Measurements from ENCODE around the gene MKKS. TPM values are rescaled to one million over a fixed set of nuclear protein-coding genes. Genes with fewer than 3 reads are reported as not detected.
A peak's percentile ranks its signal among the peaks of the same experiment; 100 is the strongest.

The MKKS gene
- total RNA-seq: 27.2 TPM
- long read RNA-seq, full-length matches to known transcripts: 161 of 212 reads
- long read RNA-seq, partial matches to known transcripts: 40 of 212 reads
- long read RNA-seq, other reads (novel, unspliced or antisense): 11 of 212 reads

DNA sequence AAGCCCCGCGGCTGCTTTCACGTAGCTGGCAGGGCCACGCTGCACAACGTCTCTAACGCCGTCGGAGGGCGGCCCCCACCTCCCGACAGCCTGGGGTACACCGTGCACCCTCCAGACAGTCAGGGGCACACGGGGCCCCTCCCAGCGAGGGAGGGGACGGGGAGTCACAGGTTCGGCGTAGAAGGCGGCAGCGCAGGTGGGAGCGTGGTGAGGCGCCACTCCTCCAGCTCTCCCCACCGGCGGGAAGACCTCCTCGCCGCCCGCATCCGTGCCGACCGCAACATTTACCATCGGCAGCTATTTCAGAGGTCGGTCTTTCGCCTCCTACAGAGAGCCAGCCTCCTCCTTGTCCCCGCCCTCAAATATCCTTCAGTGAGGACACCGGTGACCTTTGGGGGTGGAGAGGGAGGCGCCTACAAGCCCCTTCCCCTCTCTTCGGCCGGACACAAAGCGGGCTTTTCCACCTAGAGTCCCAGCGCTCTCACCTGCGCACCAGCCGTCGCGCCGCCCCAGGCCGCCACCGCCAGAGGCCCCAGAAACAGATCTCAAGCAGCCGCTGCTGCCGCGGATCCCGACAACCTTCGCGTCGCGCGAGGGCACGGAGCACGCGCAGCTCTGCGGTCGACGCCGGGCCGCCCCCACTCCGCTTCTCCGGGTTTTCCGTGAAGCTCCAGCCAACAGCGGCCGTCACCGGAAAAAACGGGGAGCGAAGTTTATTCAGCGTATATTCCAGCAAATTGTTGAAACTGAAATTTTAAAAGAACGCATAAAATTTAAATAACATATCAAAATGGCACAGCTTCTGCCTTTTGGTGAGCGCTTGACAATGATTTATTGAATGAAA is at the start of gene MKKS:
MKKS (minus strand) TSS at position 600 of the 844 bp plus-strand sequence. CDS start 20,708 bp downstream, outside the sequence.
- peak; percentile 92 for ATAC-seq (ENCODE audit: poor library complexity)
- peak; percentile 94 for DNase-seq
- intact Hi-C loops (cut with DNase I): no loop called here

DNA sequence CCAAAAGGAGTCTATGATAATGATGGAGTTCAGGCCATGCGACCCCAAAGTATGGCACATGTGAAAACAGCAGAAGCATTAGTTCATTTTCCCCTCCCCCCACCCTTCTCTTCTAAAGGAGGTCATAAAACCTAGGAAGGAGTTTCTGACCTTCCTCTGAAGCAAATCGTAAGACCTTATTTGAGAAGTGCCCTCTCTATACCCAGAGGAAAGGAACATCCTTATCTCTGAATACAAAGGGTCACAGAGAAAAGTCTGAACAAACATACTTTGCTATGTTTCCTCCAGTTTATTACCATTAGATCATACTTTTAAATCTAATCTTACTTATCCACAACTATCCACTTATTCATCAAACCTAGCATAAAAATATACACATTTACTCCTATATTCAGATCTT is 49.7 kb upstream of the MKKS start:
- no peak for DNase-seq
- ATAC-seq (ENCODE audit: poor library complexity): no peak
- intact Hi-C loops (cut with DNase I): no loop called here

DNA sequence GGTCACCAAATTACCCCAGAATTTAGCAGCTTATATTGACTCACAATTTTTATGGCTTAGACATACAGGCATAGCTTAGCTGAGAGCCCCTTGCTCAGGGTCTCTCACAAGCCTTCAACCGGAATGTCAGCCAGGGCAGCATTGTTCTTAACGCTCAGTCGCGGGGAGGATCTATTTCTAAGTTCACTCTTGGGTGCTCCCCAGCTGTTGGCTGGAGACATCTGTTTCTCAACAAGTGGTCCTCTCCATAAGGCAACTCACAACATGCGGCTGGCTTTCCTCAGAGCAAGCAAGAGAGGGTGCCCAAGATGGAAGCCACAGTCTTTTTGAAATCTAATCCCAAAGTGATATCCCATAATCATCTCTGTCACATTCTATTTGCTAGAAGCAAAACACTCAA is 47.7 kb upstream of the MKKS start:
- no peak for DNase-seq
- intact Hi-C loops (cut with DNase I): no loop called here
- ATAC-seq (ENCODE audit: poor library complexity): no peak

DNA sequence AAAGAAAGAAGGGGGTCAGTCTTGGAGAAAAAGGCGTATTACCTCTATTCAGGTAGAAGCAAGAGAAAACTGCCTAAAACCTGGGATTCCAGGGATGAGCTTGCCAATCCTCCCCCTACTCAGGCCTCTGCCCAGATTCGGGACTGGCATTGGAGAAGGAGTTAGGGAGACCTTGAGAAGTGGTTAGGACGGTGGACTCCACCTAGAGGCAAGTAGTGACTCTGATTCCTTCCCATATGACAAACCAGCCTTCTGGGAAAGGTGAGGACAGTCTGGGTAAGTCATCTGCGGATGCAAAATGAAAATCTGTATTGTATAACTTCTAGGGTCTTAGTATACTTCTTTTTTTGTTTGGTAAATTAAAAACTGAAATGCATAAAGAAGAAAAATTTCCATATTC is 44.9 kb upstream of the MKKS start:
- intact Hi-C loops (cut with DNase I): no loop called here
- DNase-seq: no peak
- no peak for ATAC-seq (ENCODE audit: poor library complexity)

DNA sequence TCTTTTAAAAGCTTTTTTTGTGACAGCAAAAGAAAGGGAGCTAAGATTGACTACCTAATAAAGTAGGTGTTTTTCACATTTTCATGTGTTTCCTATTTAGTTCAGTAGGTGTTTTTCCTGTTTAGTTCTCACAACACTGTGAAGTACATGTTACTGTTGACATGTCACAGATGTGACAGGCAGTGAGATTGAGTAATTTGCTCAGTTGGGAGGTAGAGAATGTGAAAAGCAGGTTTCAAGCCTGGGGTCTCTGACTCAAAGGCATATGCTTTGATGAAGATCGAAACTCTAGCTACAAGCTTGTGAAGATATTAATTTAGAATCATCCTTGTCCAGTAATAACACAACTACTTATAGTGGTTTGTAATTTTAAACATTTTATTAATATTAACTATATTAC is 44.2 kb upstream of the MKKS start:
- intact Hi-C loops (cut with DNase I): no loop called here
- ATAC-seq (ENCODE audit: poor library complexity) (no peak), DNase-seq (no peak)

DNA sequence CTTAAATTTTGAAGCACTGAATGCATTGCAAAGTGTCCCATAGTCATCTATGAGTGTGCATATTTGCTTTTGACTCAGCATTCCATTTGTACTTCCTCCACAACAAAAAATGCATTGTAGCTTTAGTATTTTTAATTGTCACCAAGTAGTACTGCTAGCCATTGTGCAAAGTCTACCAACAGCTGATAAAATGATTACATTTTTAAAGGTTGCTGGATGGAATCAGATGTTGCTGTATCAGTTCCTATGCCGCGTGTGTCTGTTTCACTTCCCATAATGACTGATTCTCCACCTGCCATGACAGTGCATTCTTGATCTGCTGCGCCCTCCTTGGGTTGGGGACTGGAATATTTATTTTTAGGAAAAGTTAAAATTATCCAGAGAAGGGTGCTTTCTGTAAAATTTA is 42.3 kb upstream of the MKKS start:
- intact Hi-C loops (cut with DNase I): no loop called here
- peak; percentile 45 for ATAC-seq (ENCODE audit: poor library complexity)
- no peak for DNase-seq

DNA sequence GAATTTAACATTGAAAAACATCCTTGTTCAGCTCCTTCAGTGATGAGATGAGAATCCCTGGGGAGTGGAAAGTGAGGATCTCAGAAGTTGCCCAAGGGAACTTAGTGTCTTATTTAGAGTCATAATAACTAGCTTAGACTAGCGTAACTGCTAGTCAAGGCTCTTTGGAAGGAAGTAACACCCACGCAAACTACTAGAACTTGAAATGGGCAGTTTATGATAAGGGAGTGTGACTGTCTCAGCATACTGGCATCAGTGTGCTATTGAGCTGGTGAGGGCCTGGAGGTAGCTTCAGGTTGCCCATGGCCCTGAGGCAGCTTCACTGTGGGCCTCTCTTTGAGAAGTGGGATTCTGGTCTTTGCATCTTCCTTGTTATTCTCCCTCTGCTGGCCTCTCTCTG is 41.2 kb upstream of the MKKS start:
- ATAC-seq (ENCODE audit: poor library complexity) (no peak), DNase-seq (no peak)
- intact Hi-C loops (cut with DNase I): no loop called here

DNA sequence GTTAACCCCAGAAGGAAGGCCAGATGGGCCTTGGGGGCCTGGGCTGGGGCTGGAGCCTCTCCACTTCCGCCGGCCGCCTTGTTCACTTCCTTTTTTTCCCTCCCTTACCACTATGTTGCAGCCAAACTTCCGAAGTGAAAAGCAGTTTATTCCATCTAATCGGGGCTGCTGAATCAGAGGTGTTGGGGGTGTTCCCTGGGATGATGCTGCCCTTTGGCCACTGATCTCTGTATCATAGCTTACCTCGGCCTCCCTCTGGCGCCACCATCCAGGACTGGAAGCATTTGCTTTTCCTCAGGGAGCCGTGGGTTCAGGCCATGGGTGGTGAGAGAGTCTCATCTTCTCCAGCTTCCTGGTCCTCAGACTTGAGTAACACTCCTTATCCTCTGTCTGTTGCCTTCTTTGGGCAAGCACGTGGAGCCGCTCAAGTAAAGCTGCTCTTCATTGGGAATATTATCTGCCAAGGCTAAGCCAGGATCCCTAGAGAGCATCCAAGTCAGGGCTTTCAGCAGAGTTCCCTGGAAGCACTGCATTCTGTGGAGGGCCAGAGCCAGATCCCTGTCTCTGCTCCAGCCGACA is 40.7 kb upstream of the MKKS start:
- intact Hi-C loops (cut with DNase I): no loop called here
- ATAC-seq (ENCODE audit: poor library complexity) (peak; percentile 69), DNase-seq (peak; percentile 64)

DNA sequence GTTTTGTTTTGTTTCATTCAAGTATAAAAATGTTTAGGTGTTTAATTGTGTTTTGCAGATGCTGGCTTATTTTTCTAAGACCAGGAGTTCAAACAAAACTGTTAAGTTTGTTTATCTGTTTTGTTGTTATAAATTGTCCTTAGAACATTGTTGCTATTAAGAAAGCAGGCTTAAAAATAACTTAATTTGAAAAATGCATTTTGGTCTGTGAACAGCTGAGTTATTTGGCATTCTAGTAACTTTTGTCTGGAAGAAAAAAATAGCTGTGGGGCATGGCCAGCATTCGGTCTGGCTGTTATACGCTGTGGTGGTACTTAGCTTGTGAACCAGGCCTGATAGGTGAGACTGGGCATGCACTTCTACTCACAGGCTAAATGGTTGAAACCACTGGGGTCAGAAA is 38.8 kb upstream of the MKKS start:
- ATAC-seq (ENCODE audit: poor library complexity) (no peak), DNase-seq (no peak)
- intact Hi-C loops (cut with DNase I): no loop called here

DNA sequence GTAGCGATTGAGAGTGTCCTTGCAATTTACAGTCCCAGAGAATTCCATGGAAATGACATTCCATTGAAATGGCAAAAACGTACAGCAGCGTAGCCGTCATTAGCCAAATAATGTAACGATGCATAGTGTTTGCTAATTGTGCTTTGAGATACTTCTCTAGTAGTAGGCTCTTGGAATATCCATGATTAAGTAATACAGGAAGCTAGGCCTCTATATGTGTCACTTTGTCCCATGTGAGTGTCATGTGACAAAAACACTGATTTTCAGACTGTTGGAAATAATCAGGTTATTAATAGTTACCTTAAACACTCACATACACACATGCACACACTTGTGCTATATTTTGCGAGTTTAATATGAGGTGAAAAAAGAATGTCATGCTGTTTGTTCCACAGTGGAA is 36.3 kb upstream of the MKKS start:
- intact Hi-C loops (cut with DNase I): no loop called here
- ATAC-seq (ENCODE audit: poor library complexity): no peak
- DNase-seq: no peak

DNA sequence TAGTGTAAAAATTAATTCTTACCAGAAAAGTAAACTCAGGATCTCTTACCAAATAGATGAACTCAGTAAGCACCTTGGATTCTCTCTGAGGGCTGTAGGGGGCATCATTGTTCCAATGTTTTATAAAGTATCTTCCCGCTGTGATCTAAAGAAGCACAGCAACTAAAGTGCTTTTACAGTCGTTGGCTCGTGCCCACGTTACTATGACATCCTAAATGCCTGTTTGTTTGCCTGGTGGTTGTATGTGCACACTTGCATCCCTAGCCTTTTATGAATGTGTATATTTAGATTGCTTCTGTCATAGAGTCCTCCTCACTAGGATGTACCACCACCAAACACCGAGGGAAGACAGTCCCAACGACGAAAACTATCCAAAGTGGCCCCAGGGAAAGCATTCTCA is 35.6 kb upstream of the MKKS start:
- peak; percentile 42 for DNase-seq
- peak; percentile 76 for ATAC-seq (ENCODE audit: poor library complexity)
- intact Hi-C loops (cut with DNase I): loop anchor here (10.0 kb wide), 1 partner anchor 1075 kb away; no protein-coding TSS in a partner anchor

DNA sequence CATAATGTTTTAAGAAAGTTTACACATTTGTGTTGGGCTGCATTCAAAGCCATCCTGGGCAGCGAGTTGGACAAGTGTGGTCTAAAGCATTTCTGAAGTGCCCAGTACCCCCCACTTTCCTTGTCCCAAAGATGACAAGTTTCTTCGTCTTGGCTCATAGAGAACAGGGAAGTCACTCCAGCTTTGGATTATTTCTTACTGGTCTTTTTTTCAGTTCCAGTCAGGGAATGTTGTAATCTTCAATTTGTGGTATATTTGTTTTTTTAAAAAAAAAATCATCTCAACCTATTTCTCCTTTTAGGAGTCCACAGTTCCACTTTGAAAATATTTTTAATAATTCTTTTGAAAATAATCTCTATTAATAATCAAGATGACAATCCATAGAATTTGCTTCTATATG is 35.0 kb upstream of the MKKS start:
- intact Hi-C loops (cut with DNase I): loop anchor here (10.0 kb wide), 1 partner anchor 1076 kb away; no protein-coding TSS in a partner anchor
- ATAC-seq (ENCODE audit: poor library complexity): peak; percentile 35

DNA sequence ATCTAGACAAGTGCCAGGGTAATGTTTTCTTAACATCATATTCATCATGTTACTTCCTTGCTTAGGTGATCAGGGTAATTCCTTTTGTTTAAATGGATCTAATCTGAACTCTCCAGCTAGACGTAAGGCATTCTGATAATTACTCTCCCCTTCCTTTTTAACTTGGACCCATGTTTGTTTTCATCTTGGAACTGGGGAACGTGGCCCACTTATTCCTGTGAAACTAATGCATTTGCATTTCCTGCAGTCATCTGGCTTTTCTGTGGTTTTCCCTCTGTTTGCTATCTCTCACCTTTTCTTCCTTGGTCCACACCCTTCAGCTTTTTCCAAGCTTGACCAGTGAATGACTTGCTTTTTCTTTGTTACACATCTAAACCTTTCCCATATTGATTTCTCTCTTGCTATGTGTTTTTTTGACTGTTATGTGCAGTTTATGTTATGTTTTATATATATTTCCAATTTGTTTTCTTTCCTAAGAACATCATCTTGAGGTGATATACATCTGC is 34.4 kb upstream of the MKKS start:
- intact Hi-C loops (cut with DNase I): loop anchor here (10.0 kb wide), 1 partner anchor 1076 kb away; no protein-coding TSS in a partner anchor

More for the DNA sequence above, 35.0 kb upstream of the MKKS start:
- DNase-seq: no peak

DNA sequence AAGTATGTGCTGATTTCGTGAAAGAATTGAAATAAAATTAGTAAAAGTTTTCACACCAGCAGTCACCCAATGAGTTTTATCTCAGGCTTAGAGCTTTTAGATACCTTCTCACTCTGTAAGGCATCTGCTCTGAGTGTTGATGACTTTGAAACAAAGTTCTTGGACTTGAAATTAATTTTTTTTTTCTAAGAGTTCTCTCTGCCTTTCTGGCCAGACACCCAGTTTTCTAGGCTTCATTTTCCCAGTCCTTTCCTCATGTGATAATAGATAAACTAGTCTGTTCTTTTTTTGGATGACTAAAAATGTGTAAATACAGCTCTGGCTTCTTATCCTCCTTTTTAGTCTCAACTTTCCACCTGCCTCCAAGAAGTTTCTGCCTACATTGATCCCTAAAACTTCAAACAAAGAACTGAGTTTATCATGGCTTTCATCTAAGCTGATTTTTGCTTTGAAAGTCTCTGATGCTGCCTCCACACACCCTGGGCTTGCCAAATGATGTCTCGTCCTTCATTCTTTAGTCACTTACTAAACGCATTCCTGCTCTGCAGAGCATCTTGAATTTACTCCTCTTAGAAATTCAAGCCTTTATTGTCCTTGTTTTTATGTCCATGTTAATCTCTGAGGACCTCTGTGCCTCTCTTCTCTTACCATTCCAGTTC is 33.8 kb upstream of the MKKS start:
- ATAC-seq (ENCODE audit: poor library complexity) (no peak), DNase-seq (no peak)
- intact Hi-C loops (cut with DNase I): loop anchor here (10.0 kb wide), 1 partner anchor 1077 kb away; no protein-coding TSS in a partner anchor

More for the DNA sequence above, 34.4 kb upstream of the MKKS start:
- DNase-seq: no peak
- no peak for ATAC-seq (ENCODE audit: poor library complexity)

DNA sequence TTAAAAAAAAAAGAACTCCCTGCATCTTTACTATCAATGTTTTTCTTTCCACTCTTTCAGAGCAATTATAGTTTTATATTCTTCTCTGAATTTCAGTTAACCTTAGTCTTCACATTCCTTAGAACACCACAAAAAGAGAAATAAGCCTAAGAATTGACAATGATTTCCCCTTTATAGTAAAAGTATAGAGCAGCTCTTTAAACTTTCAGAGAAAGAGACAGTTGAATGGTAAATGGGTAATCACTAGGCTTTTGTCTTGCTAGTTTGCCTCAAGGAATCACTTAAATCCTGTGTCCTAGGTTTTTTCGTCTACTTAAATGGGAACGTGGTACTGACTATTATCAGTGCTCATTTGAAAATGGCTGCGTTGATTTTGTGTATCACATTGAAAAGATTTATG is 32.8 kb upstream of the MKKS start:
- ATAC-seq (ENCODE audit: poor library complexity) (no peak), DNase-seq (no peak)
- intact Hi-C loops (cut with DNase I): loop anchor here (10.0 kb wide), 1 partner anchor 1078 kb away; no protein-coding TSS in a partner anchor

DNA sequence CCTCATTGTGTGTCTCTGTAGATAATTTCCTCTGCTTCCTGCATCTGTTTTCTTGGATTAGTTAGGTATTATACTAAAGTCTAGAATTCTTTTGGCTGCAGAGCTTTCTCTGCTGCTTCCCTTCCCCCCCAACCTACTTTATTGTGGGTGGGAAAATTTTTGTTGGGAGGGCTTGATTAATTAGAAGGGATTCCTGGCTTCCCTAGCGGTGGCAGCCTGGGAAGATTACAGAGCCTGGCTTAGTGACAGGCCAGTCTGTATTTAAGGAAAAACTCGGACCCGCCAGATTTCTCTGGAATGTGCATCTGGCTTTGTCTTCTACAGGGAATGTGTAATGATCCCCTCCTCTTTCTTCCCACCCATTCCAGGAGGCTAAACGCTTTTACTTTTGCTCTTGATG is 32.3 kb upstream of the MKKS start:
- intact Hi-C loops (cut with DNase I): loop anchor here (10.0 kb wide), 1 partner anchor 1078 kb away; no protein-coding TSS in a partner anchor
- DNase-seq (no peak), ATAC-seq (ENCODE audit: poor library complexity) (peak; percentile 30)

DNA sequence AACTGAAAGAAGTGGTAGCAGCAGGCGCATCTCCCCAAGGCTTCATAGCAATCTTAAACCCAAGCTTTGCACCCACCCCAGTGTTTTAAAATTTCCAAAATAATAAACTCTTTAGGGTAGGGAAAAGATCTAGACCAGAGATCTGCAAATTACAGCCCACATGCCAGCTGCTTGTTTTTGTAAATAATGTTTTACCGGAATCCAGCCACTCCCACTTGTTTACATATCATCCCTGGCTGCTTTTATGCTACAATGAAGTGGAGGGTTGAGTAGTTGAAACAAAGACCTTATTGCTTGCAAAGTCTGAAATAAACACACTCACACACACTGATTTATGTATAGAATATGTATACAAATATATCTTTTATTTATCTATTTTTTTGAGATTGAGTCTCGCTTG is 31.1 kb upstream of the MKKS start:
- ATAC-seq (ENCODE audit: poor library complexity) (no peak), DNase-seq (no peak)
- intact Hi-C loops (cut with DNase I): loop anchor here (10.0 kb wide), 1 partner anchor 1080 kb away; no protein-coding TSS in a partner anchor

DNA sequence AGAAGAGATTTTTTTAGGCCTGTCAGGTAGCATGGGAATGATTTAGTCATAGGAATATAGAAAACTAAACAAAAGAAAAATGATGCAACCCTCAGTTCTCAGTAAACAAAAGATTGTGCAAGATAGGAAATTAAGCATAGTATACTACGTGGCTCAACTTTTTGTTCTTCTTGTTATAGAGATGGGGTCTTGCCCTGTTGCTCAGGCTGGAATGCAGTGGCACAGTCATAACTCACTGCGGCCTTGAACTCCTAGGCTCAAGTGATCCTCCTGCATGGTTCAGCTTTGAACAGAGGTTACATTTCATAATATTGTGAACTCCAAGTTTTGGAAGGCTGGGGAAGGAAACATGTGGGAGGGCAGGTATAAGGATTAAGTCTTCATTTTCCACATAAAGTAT is 29.6 kb upstream of the MKKS start:
- DNase-seq (no peak), ATAC-seq (ENCODE audit: poor library complexity) (no peak)
- intact Hi-C loops (cut with DNase I): loop anchor here (10.0 kb wide), 1 partner anchor 1081 kb away; no protein-coding TSS in a partner anchor

DNA sequence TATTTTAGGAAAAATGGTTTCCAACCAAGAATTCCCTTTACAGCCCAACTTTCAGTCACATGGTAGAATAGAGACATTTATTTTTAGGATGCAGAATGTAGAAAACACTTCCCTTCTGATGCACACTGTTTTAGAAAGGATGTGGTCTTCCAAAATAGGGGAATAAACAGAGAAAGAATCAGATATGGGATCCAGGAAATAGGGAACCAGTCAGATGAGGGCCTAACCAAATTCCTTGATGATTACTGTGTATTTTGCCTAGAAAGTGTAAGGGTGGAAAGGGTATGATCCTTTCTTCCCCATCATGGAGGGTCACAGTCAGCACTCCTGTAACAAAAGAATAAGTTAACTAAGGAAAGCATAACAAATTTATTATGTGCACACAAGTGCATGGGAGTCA is 28.5 kb upstream of the MKKS start:
- intact Hi-C loops (cut with DNase I): loop anchor here (10.0 kb wide), 1 partner anchor 1082 kb away; no protein-coding TSS in a partner anchor
- DNase-seq (no peak), ATAC-seq (ENCODE audit: poor library complexity) (no peak)

Data from Right ventricle myocardium superior (tissue), 1 donor.